ENCODE results near the gene NPPA. TPM values are rescaled to one million over a fixed set of nuclear protein-coding genes. Genes with fewer than 3 reads are reported as not detected.
A peak's percentile ranks its signal among the peaks of the same experiment; 100 is the strongest.

The NPPA gene
- total RNA-seq, 1 experiment from 2014 or later, result not detected

- POLR2A ChIA-PET, result no interaction called here
- Histone ChIP-seq H3K4me2 (ENCODE audit: low read length) (no peak overlapping the region), H3K9me3 (ENCODE audit: control insufficient read depth in 1 of 2, insufficient read depth in 1 of 2, low read depth in 1 of 2, low read length in 2 of 2) (no peaks in the 10 kb centered on the region), H2AFZ (ENCODE audit: low read depth, low read length, poor library complexity, severe bottlenecking) (no peak overlapping the region), H3K9ac (ENCODE audit: low read length) (no peak overlapping the region), H3K27ac (ENCODE audit: low read depth, low read length) (no peak overlapping the region), H4K20me1 (ENCODE audit: insufficient read depth) (no peaks in the 10 kb centered on the region), H3K4me1 (ENCODE audit: control insufficient read depth in 1 of 2, insufficient read depth in 2 of 2, low read length in 2 of 2) (no peaks in the 10 kb centered on the region), H3K36me3 (ENCODE audit: control insufficient read depth in 1 of 2, insufficient read depth in 2 of 2, low read length in 2 of 2) (no peaks in the 10 kb centered on the region), H3K4me3 (replicated peaks in 1 of 2; ENCODE audit: low read depth in 1 of 2, low read length in 2 of 2) (no peak overlapping the region), H3K79me2 (ENCODE audit: insufficient read depth, low read length) (no peaks in the 10 kb centered on the region), H3K9me2 (ENCODE audit: insufficient read depth) (no peaks in the 10 kb centered on the region), H3K27me3 (ENCODE audit: insufficient read depth, low read length) (no peaks in the 10 kb centered on the region)
- DNase-seq (ENCODE audit: low read depth, low spot score) (no peak), ATAC-seq (no peak)
- RAD21 ChIA-PET (ENCODE audit: low non-redundant PET in 1 of 2, low total read pairs in 2 of 2, uncharacterized antibody in 2 of 2, unreplicated experiment in 2 of 2), result no interaction called here
- no peak for TF ChIP-seq SP1 (IDR thresholded peaks at IDR 0.05; ENCODE audit: low read depth)
- CTCF ChIA-PET, result no interaction called here
- no TSS peak for BruUV-seq (replicated peaks)
- intact Hi-C loops (cut with micrococcal nuclease), result no loop called here
Observed at GRCh38 chr1:11877074-11877473, 29.5 kb upstream of the NPPA start.

GRCh38 chr1:11875094-11875493, 27.5 kb upstream of the NPPA start:
- DNase-seq (ENCODE audit: low read depth, low spot score), result no peak
- Histone ChIP-seq H4K20me1 (ENCODE audit: insufficient read depth) (no peaks in the 10 kb centered on the region), H3K4me3 (replicated peaks in 1 of 2; ENCODE audit: low read depth in 1 of 2, low read length in 2 of 2) (no peak overlapping the region), H3K9ac (ENCODE audit: low read length) (no peak overlapping the region), H3K27ac (ENCODE audit: low read depth, low read length) (no peak overlapping the region), H2AFZ (ENCODE audit: low read depth, low read length, poor library complexity, severe bottlenecking) (no peak overlapping the region), H3K4me2 (ENCODE audit: low read length) (no peak overlapping the region), H3K9me3 (ENCODE audit: control insufficient read depth in 1 of 2, insufficient read depth in 1 of 2, low read depth in 1 of 2, low read length in 2 of 2) (no peaks in the 10 kb centered on the region), H3K36me3 (ENCODE audit: control insufficient read depth in 1 of 2, insufficient read depth in 2 of 2, low read length in 2 of 2) (no peaks in the 10 kb centered on the region), H3K4me1 (ENCODE audit: control insufficient read depth in 1 of 2, insufficient read depth in 2 of 2, low read length in 2 of 2) (no peaks in the 10 kb centered on the region), H3K79me2 (ENCODE audit: insufficient read depth, low read length) (no peaks in the 10 kb centered on the region), H3K9me2 (ENCODE audit: insufficient read depth) (no peaks in the 10 kb centered on the region), H3K27me3 (ENCODE audit: insufficient read depth, low read length) (no peaks in the 10 kb centered on the region)
- ChIA-PET CTCF (no interaction called here), POLR2A (no interaction called here), RAD21 (ENCODE audit: low non-redundant PET in 1 of 2, low total read pairs in 2 of 2, uncharacterized antibody in 2 of 2, unreplicated experiment in 2 of 2) (no interaction called here)
- ATAC-seq, result peak; percentile 66
- intact Hi-C loops (cut with micrococcal nuclease), result no loop called here
- BruUV-seq (replicated peaks), result no TSS peak
- TF ChIP-seq POLR2A (IDR thresholded peaks at IDR 0.05; ENCODE audit: borderline replicate concordance, extremely low read depth, insufficient read depth, insufficient read length) (no peak), CTCF (IDR thresholded peaks at IDR 0.05 in 2 of 3, conservative IDR thresholded peaks at IDR 0.05 in 1 of 3; ENCODE audit: borderline replicate concordance in 1 of 3, insufficient read depth in 1 of 3, low read depth in 2 of 3, low read length in 2 of 3) (peak in 2 of 3 experiments; percentile 8 to 13; a peak in 1 of 6 replicates)
